ENCODE measurements around the gene RNU4-1. TPM values are rescaled to one million over a fixed set of nuclear protein-coding genes. Genes with fewer than 3 reads are reported as not detected.

The RNU4-1 gene
- total and polyA plus RNA-seq, 8 donors = under 0.01 TPM; not detected in 4

DNA sequence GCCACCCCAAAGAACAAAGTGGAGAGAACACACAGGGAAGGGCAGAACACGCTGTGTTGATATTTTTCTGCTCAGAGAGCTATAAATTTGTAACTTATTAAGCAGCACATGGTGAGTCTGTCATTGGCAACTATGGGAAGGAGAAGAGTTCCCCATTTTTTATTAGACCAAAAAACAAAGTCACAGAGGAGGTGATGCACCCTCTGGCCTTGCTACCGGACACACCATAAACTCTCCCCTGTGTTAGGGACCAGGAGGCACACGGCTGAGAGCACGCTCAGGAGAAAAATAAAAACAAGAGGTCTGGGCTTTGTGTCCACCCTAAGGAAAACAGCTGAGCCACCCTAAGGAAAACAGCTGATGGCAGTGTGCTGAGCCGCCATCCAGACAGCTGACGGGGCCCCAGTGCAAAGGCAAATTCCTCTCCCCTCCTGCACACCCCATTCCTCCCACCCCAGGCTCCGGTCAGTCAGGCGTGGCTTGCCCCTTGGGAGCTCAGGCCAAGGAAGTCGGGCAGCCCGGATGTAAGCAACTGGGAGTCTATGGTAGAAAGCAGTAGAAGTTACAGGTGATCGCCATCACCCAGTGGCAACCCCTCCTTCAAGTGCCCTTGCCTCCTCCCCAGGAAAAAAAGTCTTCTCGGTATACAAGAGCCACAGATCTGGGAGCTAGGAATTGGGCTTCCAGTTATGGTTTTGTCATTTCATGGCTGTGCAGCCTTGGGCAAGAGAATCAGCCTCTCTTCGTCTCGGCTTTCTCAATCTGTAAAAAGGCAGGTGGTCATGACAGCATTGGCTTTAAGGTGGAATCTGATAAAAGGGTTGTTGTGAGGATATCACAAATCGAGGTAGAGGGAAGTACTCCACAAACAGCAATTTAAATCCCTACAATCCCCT is 29.9 kb downstream of the RNU4-1 start:
- peaks cover 42 to 82% (median 69%) of the 10 kb centered on the region in 4 donors for H3K4me1 ChIP-seq
- H3K27ac ChIP-seq = peak overlapping the region; percentile 65 to 96 (median 94)
- H3K27me3 ChIP-seq = no peaks in the 10 kb centered on the region
- no peaks in the 10 kb centered on the region for H3K36me3 ChIP-seq
- 30 to 42% (median 32%) methylated on average over 15 of the region's 15 CpGs for WGBS, 5 donors
- DNase-seq = no peak
- H3K4me3 ChIP-seq = peak overlapping the region; percentile 85 to 99 (median 98)
- intact Hi-C loops (cut with DNase I; ENCODE audit: low total_unique reads) = no loop called here
- no peaks in the 10 kb centered on the region for H3K9me3 ChIP-seq
- TF ChIP-seq POLR2A (IDR thresholded peaks at IDR 0.05) (no peak), EP300 (IDR thresholded peaks at IDR 0.05) (no peak), POLR2AphosphoS5 (IDR thresholded peaks at IDR 0.05) (no peak)
- TF ChIP-seq, protein P1, sequence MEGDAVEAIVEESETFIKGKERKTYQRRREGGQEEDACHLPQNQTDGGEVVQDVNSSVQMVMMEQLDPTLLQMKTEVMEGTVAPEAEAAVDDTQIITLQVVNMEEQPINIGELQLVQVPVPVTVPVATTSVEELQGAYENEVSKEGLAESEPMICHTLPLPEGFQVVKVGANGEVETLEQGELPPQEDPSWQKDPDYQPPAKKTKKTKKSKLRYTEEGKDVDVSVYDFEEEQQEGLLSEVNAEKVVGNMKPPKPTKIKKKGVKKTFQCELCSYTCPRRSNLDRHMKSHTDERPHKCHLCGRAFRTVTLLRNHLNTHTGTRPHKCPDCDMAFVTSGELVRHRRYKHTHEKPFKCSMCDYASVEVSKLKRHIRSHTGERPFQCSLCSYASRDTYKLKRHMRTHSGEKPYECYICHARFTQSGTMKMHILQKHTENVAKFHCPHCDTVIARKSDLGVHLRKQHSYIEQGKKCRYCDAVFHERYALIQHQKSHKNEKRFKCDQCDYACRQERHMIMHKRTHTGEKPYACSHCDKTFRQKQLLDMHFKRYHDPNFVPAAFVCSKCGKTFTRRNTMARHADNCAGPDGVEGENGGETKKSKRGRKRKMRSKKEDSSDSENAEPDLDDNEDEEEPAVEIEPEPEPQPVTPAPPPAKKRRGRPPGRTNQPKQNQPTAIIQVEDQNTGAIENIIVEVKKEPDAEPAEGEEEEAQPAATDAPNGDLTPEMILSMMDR (IDR thresholded peaks at IDR 0.05) = no peak

DNA sequence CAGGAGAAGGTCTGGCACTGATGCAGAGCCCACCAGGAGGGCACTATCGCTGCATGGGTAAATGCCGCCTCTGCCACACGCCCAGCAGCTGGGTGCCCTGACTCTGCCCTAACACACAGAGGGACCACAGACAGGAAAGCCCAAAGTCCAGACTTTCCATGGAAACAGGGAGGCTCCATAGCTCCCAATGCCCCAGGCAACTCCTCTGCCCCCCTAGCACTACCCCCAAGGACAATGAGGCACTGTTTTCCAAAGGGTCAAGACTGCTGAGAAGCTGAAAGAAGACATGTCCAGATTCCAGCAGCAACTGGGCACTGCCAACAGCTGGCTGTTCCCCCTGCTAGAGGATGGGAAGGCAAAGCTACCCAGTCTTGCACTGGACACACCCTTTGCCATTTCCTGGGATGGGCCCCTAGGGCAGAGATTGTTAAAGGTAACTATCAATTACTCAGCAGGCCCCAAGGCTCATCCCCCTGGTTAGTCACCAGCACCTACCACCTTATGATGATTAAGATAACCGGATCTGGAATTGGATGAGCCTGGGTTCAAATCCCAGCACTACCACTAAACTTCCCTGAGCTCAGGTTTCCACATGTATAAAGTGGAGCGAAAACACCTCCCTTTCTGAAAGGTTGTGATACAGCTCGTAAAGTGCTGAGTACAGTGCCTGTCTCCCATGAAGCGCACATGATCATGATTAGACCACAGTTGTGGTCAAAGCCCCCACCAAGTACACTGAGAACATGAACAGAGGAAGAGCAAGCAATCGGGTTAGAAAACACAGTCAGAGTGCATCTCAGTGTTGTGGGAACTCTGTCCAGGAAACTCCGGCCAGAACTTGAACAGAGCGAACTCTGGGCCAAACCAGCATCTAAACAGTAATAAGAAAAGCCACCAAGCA is 30.8 kb downstream of the RNU4-1 start:
- intact Hi-C loops (cut with DNase I; ENCODE audit: low total_unique reads) = no loop called here
- H3K27ac ChIP-seq = peak overlapping the region; percentile 65 to 96 (median 94)
- peaks cover 49 to 85% (median 75%) of the 10 kb centered on the region in 4 donors for H3K4me1 ChIP-seq
- peak in 1 of 2 donors; percentile 57 for DNase-seq
- H3K36me3 ChIP-seq = no peaks in the 10 kb centered on the region
- peak overlapping the region; percentile 85 to 99 (median 98) for H3K4me3 ChIP-seq
- no peak for TF ChIP-seq EP300 (IDR thresholded peaks at IDR 0.05)
- no peak for TF ChIP-seq POLR2A (IDR thresholded peaks at IDR 0.05)
- no peaks in the 10 kb centered on the region for H3K27me3 ChIP-seq
- no peaks in the 10 kb centered on the region for H3K9me3 ChIP-seq
- 61 to 65% (median 64%) methylated on average over 10 of the region's 10 CpGs for WGBS, 5 donors

DNA sequence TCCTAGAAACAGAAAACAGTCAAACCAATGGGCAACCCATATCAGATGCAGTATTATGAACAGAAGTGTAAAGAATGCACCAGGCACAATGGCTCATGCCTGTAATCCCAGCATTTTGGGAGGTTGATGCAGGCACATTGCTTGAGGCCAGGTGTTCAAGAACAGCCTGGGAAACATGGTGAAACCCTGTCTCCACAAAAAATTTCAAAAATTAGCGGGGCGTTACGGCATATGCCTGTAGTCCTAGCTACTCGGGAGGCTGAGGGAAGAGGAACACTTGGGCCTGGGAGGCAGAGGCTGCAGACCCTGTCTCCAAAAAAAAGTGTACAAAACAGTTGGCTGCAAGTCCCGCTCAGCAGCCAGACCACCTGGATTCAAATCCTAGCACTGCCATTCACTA is 32.4 kb downstream of the RNU4-1 start:
- intact Hi-C loops (cut with DNase I; ENCODE audit: low total_unique reads) = no loop called here
- Histone ChIP-seq H3K4me1 (peaks cover 64 to 95% (median 87%) of the 10 kb centered on the region in 4 donors), H3K4me3 (no peak overlapping the region), H3K36me3 (peaks cover 0 to under 1% (median 0%) of the 10 kb centered on the region in 4 donors), H3K9me3 (no peaks in the 10 kb centered on the region), H3K27me3 (no peaks in the 10 kb centered on the region), H3K27ac (peak overlapping the region in 1 of 5 donors; percentile 95)
- 89 to 96% (median 95%) methylated on average over 5 of the region's 5 CpGs for WGBS, 5 donors
- DNase-seq = no peak
- TF ChIP-seq POLR2AphosphoS5 (IDR thresholded peaks at IDR 0.05) (no peak), POLR2A (IDR thresholded peaks at IDR 0.05) (no peak), EP300 (IDR thresholded peaks at IDR 0.05) (no peak)
- TF ChIP-seq, protein P1 (IDR thresholded peaks at IDR 0.05) = no peak

DNA sequence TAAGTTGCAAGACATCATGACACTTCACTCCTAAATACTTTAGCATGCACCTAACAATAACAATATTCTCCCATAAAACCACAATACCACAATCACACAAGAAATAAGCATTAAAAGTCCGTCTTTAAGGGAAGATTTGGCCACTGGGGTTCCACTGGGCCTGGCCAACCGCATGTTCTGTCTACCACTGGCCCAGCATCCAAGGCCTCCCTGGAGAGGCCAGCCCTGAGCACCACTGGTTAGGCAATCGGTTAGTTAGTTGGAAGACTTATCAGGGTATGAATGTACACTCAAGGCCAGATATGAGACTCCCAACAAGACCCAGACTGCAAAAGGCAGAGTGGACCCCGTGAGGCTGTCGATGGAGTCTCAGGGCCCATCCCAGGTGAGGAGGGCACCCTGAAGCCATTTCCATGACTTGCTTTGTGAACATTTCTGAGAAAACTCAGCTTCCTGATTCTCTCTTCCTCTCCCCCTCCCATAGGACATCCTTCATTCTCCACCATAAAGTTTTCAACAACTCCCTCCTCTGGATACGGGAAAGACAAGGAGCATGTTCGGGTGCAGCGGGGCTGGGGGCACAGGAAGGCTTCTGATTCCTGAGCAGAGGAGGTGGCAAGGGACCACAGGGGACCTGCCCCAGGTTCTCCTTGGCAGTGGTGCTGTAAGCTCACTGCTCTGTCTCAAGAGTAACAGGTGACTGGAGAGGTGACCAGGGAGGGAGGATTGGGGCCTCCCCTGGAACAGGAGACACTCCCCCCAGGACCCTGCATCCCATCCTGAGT is 33.4 kb downstream of the RNU4-1 start:
- peaks cover 0 to 10% (median 4%) of the 10 kb centered on the region in 4 donors for H3K36me3 ChIP-seq
- no peak overlapping the region for H3K4me3 ChIP-seq
- no peaks in the 10 kb centered on the region for H3K27me3 ChIP-seq
- peak overlapping the region in 4 of 5 donors; percentile 7 to 88 (median 56) for H3K27ac ChIP-seq
- H3K9me3 ChIP-seq = no peaks in the 10 kb centered on the region
- peaks cover 63 to 100% (median 85%) of the 10 kb centered on the region in 4 donors for H3K4me1 ChIP-seq
- WGBS, 5 donors = 77 to 91% (median 86%) methylated on average over 8 of the region's 8 CpGs
- DNase-seq = no peak
- intact Hi-C loops (cut with DNase I; ENCODE audit: low total_unique reads) = no loop called here
- TF ChIP-seq, protein P1 (IDR thresholded peaks at IDR 0.05) = no peak
- no peak for TF ChIP-seq EP300 (IDR thresholded peaks at IDR 0.05)
- TF ChIP-seq POLR2A (IDR thresholded peaks at IDR 0.05) = no peak
